WI38 (cell line): ENCODE data around the gene ABCC5.
"Not testable (repeated sequence)": the region's sequence is repeated elsewhere in the genome, so short reads cannot be mapped to it uniquely, and the experiment has no call there.

ENCODE experiments used
- H3K4me3 ChIP-seq: 2 replicates; pipeline ENCODE4 v1.5.1; 2011; ENCODE audit warnings: low read depth, mild to moderate bottlenecking, control low read depth, low read length
- CTCF ChIP-seq: IDR thresholded peaks from 2 replicates; pipeline ENCODE4 v1.5.1; 2012; ENCODE audit warnings: low read depth, mild to moderate bottlenecking, control low read depth, low read length

The ABCC5 gene

GRCh38 chr3:183880121-183880520 lies 137.6 kb downstream of the ABCC5 start:
- no peak overlapping the region for H3K4me3 ChIP-seq
- TF ChIP-seq CTCF, result no peak

GRCh38 chr3:183879243-183879642 lies 138.4 kb downstream of the ABCC5 start:
- no peak for TF ChIP-seq CTCF
- H3K4me3 ChIP-seq, result no peak overlapping the region

GRCh38 chr3:183878071-183878470 lies 139.6 kb downstream of the ABCC5 start:
- H3K4me3 ChIP-seq, result no peak overlapping the region
- TF ChIP-seq CTCF, result no peak

GRCh38 chr3:183877227-183877626 lies 140.5 kb downstream of the ABCC5 start:
- H3K4me3 ChIP-seq, result not testable (repeated sequence)

- H3K4me3 ChIP-seq, result no peak overlapping the region
- no peak for TF ChIP-seq CTCF
Observed at GRCh38 chr3:183875411-183875810, 142.3 kb downstream of the ABCC5 start.

- no peak overlapping the region for H3K4me3 ChIP-seq
- TF ChIP-seq CTCF, result no peak
Observed at GRCh38 chr3:183873914-183874313, 143.8 kb downstream of the ABCC5 start.

- no peak overlapping the region for H3K4me3 ChIP-seq
- TF ChIP-seq CTCF, result no peak
Observed at GRCh38 chr3:183871541-183871940, 146.1 kb downstream of the ABCC5 start.

GRCh38 chr3:183870563-183870962 lies 147.1 kb downstream of the ABCC5 start:
- TF ChIP-seq CTCF, result no peak
- no peak overlapping the region for H3K4me3 ChIP-seq
